HG03280 (cell line): ENCODE results near the gene EPOP.

ENCODE experiments used
- ATAC-seq: cut with Tn5 transposase; IDR thresholded peaks from one replicate; pipeline ENCODE4 v1.9.1; 2021; ENCODE audit warnings: mild to moderate bottlenecking, moderate library complexity; ENCODE audit not compliant: unreplicated experiment

EPOP gene

GRCh38 chr17:38705803-38706504 is 31.2 kb upstream of the EPOP start:
- ATAC-seq: no peak

- ATAC-seq: no peak
Measured at GRCh38 chr17:38705523-38705802, 30.7 kb upstream of the EPOP start.

GRCh38 chr17:38704606-38705522 is 30.1 kb upstream of the EPOP start, which contains the start of gene MLLT6:
TSS of gene MLLT6 (plus strand) at chr17:38705273. CDS start at chr17:38705633, 360 bp downstream.
- no peak for ATAC-seq

GRCh38 chr17:38703742-38704605 is 29.2 kb upstream of the EPOP start:
- ATAC-seq: no peak

GRCh38 chr17:38702916-38703741 is 28.4 kb upstream of the EPOP start:
- ATAC-seq: no peak

GRCh38 chr17:38702166-38702915 is 27.6 kb upstream of the EPOP start:
- peak; percentile 32 for ATAC-seq

- peak; percentile 10 for ATAC-seq
Measured at GRCh38 chr17:38701504-38702165, 26.9 kb upstream of the EPOP start.

GRCh38 chr17:38698760-38699159 is 24.0 kb upstream of the EPOP start:
- ATAC-seq: no peak

GRCh38 chr17:38697061-38697820 is 22.5 kb upstream of the EPOP start:
- no peak for ATAC-seq

- ATAC-seq: no peak
Measured at GRCh38 chr17:38693700-38694329, 19.1 kb upstream of the EPOP start.

GRCh38 chr17:38691154-38691553 is 16.4 kb upstream of the EPOP start:
- ATAC-seq: no peak

- ATAC-seq: no peak
Measured at GRCh38 chr17:38690386-38690785, 15.6 kb upstream of the EPOP start.

- ATAC-seq: no peak
Measured at GRCh38 chr17:38687286-38687685, 12.5 kb upstream of the EPOP start.

- no peak for ATAC-seq
Measured at GRCh38 chr17:38685491-38685890, 10.7 kb upstream of the EPOP start.

- ATAC-seq: no peak
Measured at GRCh38 chr17:38681096-38681495, 6.3 kb upstream of the EPOP start.

- no peak for ATAC-seq
Measured at GRCh38 chr17:38677819-38678218, 3.1 kb upstream of the EPOP start.

GRCh38 chr17:38676706-38677504 is 2.1 kb upstream of the EPOP start:
- no peak for ATAC-seq
